ENCODE data around the gene CAPN13. TPM values are rescaled to one million over a fixed set of nuclear protein-coding genes. Genes with fewer than 3 reads are reported as not detected.

Gene CAPN13
- total RNA-seq, 6 donors from 2014 or later, result 9.4 to 46.1 (median 17.5) TPM

DNA sequence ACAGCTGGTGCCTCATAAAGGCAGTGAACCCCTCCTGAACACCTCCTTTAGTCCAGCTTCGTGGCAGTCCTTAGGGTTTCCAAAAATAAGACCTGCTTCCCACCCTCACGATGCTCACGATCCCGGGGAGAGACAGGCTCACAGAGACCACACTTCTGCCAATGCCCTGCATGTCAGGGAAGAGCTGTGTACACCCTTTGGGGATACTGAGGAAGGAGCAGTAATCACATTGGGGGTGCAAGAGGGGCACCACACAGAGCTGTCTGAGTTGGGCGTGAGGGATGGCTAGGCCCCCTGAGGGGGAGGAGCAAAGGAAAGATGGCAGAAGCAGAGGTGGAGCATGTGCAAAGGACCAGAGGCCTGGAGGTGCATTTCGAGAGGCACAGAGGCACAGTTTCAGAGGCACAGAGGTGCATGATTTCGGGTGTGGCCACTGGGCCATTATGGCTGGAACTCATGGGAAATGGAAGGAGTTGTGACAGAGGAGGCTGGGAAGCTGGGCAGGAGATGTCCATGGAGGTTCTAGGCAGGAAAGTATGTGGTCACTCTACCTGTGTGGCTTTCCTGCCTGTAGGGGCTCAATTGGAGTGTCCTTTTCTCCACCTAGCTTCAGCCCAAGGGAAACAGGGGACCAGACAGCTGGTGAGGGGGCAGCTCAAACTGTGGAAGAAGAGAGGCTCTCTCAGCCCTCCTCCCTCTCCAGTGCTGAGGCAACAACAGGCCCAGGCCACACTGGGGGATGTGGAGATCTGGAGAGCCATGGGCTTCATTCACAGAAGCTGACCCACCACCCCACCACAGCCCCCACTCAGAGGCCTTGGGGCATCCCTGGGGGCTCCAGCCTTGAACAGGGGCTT is 115.9 kb downstream of the CAPN13 start:
- no peak for ATAC-seq (ENCODE audit: low FRiP score in 2 of 2)
- DNase-seq, result no peak
- Histone ChIP-seq H3K36me3 (no peaks in the 10 kb centered on the region), H3K27ac (peak overlapping the region; percentile 68 to 74 (median 70)), H3K4me1 (peaks cover 0 to 16% (median 8%) of the 10 kb centered on the region in 4 donors), H3K9me3 (no peaks in the 10 kb centered on the region), H3K4me3 (no peak overlapping the region), H3K27me3 (no peaks in the 10 kb centered on the region)
- TF ChIP-seq POLR2AphosphoS5 (IDR thresholded peaks at IDR 0.05) (no peak), POLR2A (IDR thresholded peaks at IDR 0.05) (no peak), EP300 (IDR thresholded peaks at IDR 0.05) (no peak)
- TF ChIP-seq, protein P1, sequence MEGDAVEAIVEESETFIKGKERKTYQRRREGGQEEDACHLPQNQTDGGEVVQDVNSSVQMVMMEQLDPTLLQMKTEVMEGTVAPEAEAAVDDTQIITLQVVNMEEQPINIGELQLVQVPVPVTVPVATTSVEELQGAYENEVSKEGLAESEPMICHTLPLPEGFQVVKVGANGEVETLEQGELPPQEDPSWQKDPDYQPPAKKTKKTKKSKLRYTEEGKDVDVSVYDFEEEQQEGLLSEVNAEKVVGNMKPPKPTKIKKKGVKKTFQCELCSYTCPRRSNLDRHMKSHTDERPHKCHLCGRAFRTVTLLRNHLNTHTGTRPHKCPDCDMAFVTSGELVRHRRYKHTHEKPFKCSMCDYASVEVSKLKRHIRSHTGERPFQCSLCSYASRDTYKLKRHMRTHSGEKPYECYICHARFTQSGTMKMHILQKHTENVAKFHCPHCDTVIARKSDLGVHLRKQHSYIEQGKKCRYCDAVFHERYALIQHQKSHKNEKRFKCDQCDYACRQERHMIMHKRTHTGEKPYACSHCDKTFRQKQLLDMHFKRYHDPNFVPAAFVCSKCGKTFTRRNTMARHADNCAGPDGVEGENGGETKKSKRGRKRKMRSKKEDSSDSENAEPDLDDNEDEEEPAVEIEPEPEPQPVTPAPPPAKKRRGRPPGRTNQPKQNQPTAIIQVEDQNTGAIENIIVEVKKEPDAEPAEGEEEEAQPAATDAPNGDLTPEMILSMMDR (IDR thresholded peaks at IDR 0.05), result no peak
- WGBS, 2 donors, result 88 to 92% methylated on average over 7 of the region's 7 CpGs

DNA sequence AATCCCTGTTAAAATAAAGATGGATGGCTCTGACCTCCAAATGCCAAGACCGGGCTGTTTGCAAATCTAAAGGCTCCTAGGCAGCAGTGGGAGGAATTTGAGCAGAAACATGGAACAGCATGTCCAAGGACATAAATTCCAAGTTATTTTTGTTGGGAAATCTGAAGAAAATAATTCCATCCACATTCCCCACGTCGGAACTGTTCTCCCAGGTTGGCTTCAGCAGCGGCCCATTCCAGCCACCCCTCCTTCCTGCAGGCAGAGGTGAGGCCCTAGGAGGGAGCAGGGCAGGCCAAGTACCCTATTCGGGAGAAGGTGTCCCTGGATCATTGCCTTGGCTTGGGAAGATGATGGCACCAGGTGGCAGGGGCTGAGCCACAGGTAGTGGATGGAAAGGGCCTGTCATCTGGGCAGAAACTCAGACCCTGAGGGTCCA is 117.1 kb downstream of the CAPN13 start:
- Histone ChIP-seq H3K9me3 (no peaks in the 10 kb centered on the region), H3K27me3 (no peaks in the 10 kb centered on the region), H3K4me1 (peaks cover 0 to 16% (median 8%) of the 10 kb centered on the region in 4 donors), H3K4me3 (no peak overlapping the region), H3K27ac (peak overlapping the region; percentile 68 to 75 (median 70)), H3K36me3 (no peaks in the 10 kb centered on the region)
- TF ChIP-seq POLR2A (IDR thresholded peaks at IDR 0.05), result no peak
- peak in 1 of 2 donors; percentile 34 for TF ChIP-seq POLR2AphosphoS5 (IDR thresholded peaks at IDR 0.05)
- peak in 1 of 4 donors; percentile 65 for TF ChIP-seq EP300 (IDR thresholded peaks at IDR 0.05)
- TF ChIP-seq, protein P1 (IDR thresholded peaks at IDR 0.05), result no peak
- DNase-seq (no peak), ATAC-seq (ENCODE audit: low FRiP score in 2 of 2) (no peak)
- WGBS, 2 donors, result 89 to 90% methylated on average over 5 of the region's 5 CpGs

DNA sequence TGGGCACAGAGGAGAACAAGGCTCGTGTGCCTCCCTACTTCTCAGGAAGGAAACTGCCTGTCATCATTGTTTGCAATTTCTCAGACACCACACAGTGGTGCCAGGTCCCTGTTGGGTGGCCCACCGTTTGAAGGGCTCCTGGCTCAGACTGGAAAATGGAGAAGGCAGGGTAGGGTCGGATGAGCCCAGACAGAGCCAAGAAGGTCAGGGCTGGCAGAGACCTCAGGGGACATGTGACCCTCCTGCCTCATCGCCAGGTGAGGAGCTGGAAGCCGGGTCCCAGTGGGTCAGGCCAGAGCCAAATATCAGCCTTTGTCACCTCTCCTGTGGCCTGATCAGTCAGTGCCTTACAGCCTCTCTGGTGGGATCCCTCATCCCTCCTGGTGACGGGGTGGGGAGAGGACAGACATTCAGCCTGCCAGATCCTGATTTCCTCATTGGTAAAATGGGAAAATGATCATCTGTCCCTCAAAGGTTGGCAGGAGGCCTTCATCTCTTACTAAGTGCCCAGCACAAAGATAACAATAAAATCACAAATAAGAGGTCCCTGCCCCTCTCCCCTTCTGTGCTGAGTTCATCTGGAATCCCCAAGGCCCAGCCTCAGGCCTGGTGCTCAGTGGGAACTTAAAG is 117.6 kb downstream of the CAPN13 start:
- DNase-seq, result no peak

DNA sequence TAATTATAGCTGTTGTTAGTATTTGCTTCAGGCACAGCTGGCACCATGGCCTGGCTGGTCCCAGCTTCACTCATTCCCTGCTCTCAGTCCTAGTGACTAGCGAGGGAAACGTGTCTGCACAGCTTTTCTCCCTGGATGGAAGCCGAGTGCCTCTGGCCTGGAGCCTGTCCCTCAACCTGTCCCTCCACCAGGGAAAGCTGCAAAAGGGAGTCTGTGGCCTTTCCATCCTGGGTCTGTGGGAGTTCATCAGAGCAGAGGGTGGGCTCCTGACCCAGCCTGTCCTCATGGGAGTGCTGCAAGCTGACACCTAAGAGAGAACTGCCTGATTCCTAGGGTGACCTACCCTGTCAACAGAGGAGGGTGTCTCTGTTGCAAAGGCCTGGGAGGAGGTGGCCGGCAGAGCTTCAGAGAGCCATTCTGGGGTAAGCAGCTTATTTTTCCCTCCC is 118.3 kb downstream of the CAPN13 start:
- ATAC-seq (ENCODE audit: low FRiP score in 2 of 2), result no peak
- TF ChIP-seq POLR2AphosphoS5 (IDR thresholded peaks at IDR 0.05) (no peak), EP300 (IDR thresholded peaks at IDR 0.05) (no peak), POLR2A (IDR thresholded peaks at IDR 0.05) (no peak)
- TF ChIP-seq, protein P1 (IDR thresholded peaks at IDR 0.05), result no peak

More for the DNA sequence above, 117.6 kb downstream of the CAPN13 start:
- 38 to 66% methylated on average over 3 to 6 of the region's 6 CpGs for WGBS, 2 donors
- TF ChIP-seq POLR2AphosphoS5 (IDR thresholded peaks at IDR 0.05) (no peak), EP300 (IDR thresholded peaks at IDR 0.05) (no peak), POLR2A (IDR thresholded peaks at IDR 0.05) (no peak)
- TF ChIP-seq, protein P1 (IDR thresholded peaks at IDR 0.05), result no peak
- Histone ChIP-seq H3K4me3 (no peak overlapping the region), H3K27me3 (no peaks in the 10 kb centered on the region), H3K9me3 (no peaks in the 10 kb centered on the region), H3K4me1 (peaks cover 0 to 16% (median 8%) of the 10 kb centered on the region in 4 donors), H3K27ac (peak overlapping the region; percentile 68 to 75 (median 70)), H3K36me3 (no peaks in the 10 kb centered on the region)
- no peak for ATAC-seq (ENCODE audit: low FRiP score in 2 of 2)

More for the DNA sequence above, 118.3 kb downstream of the CAPN13 start:
- Histone ChIP-seq H3K36me3 (no peaks in the 10 kb centered on the region), H3K9me3 (no peaks in the 10 kb centered on the region), H3K27me3 (no peaks in the 10 kb centered on the region), H3K4me3 (no peak overlapping the region), H3K4me1 (peaks cover 0 to 15% (median 8%) of the 10 kb centered on the region in 4 donors), H3K27ac (peak overlapping the region; percentile 68 to 75 (median 70))
- WGBS, 2 donors, result 44 to 87% methylated on average over 3 to 4 of the region's 4 CpGs
- DNase-seq, result no peak

All from upper lobe of left lung (tissue), 6 donors.